Measurements from ENCODE around the gene UFM1.
"Not testable (repeated sequence)": the region's sequence is repeated elsewhere in the genome, so short reads cannot be mapped to it uniquely, and the experiment has no call there.

UFM1 gene

GRCh38 chr13:38363219-38363618, 13.6 kb downstream of the UFM1 start:
- in situ Hi-C loops (cut with MboI; ENCODE audit: low sequenced_read_pairs, unreplicated experiment), result no loop called here
- no peak for DNase-seq (ENCODE audit: low spot score)
- TF ChIP-seq, protein P1, sequence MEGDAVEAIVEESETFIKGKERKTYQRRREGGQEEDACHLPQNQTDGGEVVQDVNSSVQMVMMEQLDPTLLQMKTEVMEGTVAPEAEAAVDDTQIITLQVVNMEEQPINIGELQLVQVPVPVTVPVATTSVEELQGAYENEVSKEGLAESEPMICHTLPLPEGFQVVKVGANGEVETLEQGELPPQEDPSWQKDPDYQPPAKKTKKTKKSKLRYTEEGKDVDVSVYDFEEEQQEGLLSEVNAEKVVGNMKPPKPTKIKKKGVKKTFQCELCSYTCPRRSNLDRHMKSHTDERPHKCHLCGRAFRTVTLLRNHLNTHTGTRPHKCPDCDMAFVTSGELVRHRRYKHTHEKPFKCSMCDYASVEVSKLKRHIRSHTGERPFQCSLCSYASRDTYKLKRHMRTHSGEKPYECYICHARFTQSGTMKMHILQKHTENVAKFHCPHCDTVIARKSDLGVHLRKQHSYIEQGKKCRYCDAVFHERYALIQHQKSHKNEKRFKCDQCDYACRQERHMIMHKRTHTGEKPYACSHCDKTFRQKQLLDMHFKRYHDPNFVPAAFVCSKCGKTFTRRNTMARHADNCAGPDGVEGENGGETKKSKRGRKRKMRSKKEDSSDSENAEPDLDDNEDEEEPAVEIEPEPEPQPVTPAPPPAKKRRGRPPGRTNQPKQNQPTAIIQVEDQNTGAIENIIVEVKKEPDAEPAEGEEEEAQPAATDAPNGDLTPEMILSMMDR (IDR thresholded peaks at IDR 0.05; ENCODE audit: borderline replicate concordance, control extremely low read depth, extremely low read depth, insufficient read depth, missing control alignments), result no peak

- in situ Hi-C loops (cut with MboI; ENCODE audit: low sequenced_read_pairs, unreplicated experiment), result not testable (repeated sequence)
Observed at GRCh38 chr13:38363746-38364145, 14.1 kb downstream of the UFM1 start.

GRCh38 chr13:38365661-38366060, 16.0 kb downstream of the UFM1 start:
- in situ Hi-C loops (cut with MboI; ENCODE audit: low sequenced_read_pairs, unreplicated experiment), result no loop called here
- no peak for DNase-seq (ENCODE audit: low spot score)
- TF ChIP-seq, protein P1 (IDR thresholded peaks at IDR 0.05; ENCODE audit: borderline replicate concordance, control extremely low read depth, extremely low read depth, insufficient read depth, missing control alignments), result no peak

More at GRCh38 chr13:38363746-38364145, 14.1 kb downstream of the UFM1 start:
- DNase-seq (ENCODE audit: low spot score), result not testable (repeated sequence)

- in situ Hi-C loops (cut with MboI; ENCODE audit: low sequenced_read_pairs, unreplicated experiment), result no loop called here
- no peak for DNase-seq (ENCODE audit: low spot score)
- TF ChIP-seq, protein P1 (IDR thresholded peaks at IDR 0.05; ENCODE audit: borderline replicate concordance, control extremely low read depth, extremely low read depth, insufficient read depth, missing control alignments), result no peak
Observed at GRCh38 chr13:38366954-38367645, 17.4 kb downstream of the UFM1 start.

DNA sequence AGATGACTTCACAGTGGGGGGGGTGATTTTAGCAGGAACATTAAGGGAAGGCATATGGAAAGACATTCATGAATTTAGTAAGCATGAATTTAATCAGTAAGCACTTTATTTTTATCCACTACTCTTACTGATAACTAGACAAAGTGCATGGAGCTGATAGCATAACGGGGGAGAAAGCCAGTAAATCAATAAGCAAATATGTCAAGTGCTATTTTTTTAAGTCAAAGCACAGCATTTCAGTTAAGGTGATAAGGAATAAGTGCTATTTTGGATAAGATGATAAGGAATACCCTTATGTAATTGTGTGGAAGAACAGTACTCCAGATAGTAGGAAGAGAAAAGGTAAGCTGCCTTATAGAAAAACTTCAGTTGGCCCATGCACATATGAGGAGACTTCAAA, 19.4 kb downstream of the UFM1 start:
- in situ Hi-C loops (cut with MboI; ENCODE audit: low sequenced_read_pairs, unreplicated experiment), result no loop called here
- TF ChIP-seq, protein P1 (IDR thresholded peaks at IDR 0.05; ENCODE audit: borderline replicate concordance, control extremely low read depth, extremely low read depth, insufficient read depth, missing control alignments), result no peak
- DNase-seq (ENCODE audit: low spot score), result no peak

DNA sequence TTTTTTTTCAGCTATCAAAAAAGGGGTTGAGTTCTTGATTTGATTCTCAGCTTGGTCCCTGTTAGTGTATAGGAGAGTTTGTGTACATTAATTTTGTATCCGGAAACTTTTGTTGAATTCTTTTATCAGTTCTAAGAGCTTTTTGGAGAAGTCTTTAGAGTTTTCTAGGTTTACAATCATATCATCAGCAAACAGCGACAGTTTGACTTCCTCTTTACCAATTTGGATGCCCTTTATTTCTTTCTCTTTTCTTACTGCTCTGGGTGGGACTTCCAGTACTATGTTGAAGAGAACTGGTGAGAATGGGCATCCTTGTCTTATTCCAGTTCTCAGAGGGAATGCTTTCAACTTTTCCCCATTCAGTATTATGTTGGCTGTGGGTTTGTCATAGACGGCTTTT, 20.4 kb downstream of the UFM1 start:
- DNase-seq (ENCODE audit: low spot score); in situ Hi-C loops (cut with MboI; ENCODE audit: low sequenced_read_pairs, unreplicated experiment): not testable (repeated sequence)

GRCh38 chr13:38372820-38373383, 23.3 kb downstream of the UFM1 start:
- in situ Hi-C loops (cut with MboI; ENCODE audit: low sequenced_read_pairs, unreplicated experiment), result no loop called here
- TF ChIP-seq, protein P1 (IDR thresholded peaks at IDR 0.05; ENCODE audit: borderline replicate concordance, control extremely low read depth, extremely low read depth, insufficient read depth, missing control alignments), result no peak
- no peak for DNase-seq (ENCODE audit: low spot score)
